Naive B cell (primary cell): ENCODE measurements around the gene KIF5A. TPM values are rescaled to one million over a fixed set of nuclear protein-coding genes. Genes with fewer than 3 reads are reported as not detected.
"Not testable (repeated sequence)": the region's sequence is repeated elsewhere in the genome, so short reads cannot be mapped to it uniquely, and the experiment has no call there.

ENCODE experiments used
- ATAC-seq, 2 donors: fragments of 150-1000 bp; cut with Tn5 transposase; 2 replicates each; pipeline ENCODE4 v1.10.0; 2021; ENCODE audit warnings: low read depth in 2 of 2, mild to moderate bottlenecking in 2 of 2, moderate library complexity in 2 of 2
- DNase-seq: peaks from one replicate; pipeline ENCODE4 v3.0.0; 2022
- H3K27ac Mint-ChIP-seq, 6 donors: one replicate each; pipeline ENCODE4 v1.8.0; 2020 to 2022; ENCODE audit warnings: mild to moderate bottlenecking in 6 of 6, mixed read lengths in 6 of 6, moderate library complexity in 5 of 6, inconsistent platforms in 2 of 6
- H3K27me3 Mint-ChIP-seq, 3 donors: one replicate each; pipeline ENCODE4 v1.8.0; 2021 to 2022; ENCODE audit warnings: mixed read lengths in 3 of 3, mild to moderate bottlenecking in 1 of 3
- H3K36me3 Mint-ChIP-seq, 2 donors: one replicate each; pipeline ENCODE4 v1.8.0; 2020 to 2022; ENCODE audit warnings: mixed read lengths in 2 of 2, inconsistent platforms in 1 of 2, mild to moderate bottlenecking in 1 of 2
- H3K4me1 Mint-ChIP-seq, 3 donors: one replicate each; pipeline ENCODE4 v1.8.0; 2020 to 2022; ENCODE audit warnings: mixed read lengths in 3 of 3, inconsistent platforms in 1 of 3, mild to moderate bottlenecking in 1 of 3, moderate library complexity in 1 of 3
- H3K4me3 Mint-ChIP-seq, 8 donors: one replicate each; pipeline ENCODE4 v1.8.0; 2020 to 2022; ENCODE audit warnings: mild to moderate bottlenecking in 8 of 8, mixed read lengths in 8 of 8, moderate library complexity in 8 of 8, inconsistent platforms in 2 of 8
- H3K9me3 Mint-ChIP-seq, 7 donors: one replicate each; pipeline ENCODE4 v1.8.0; 2020 to 2022; ENCODE audit warnings: mixed read lengths in 7 of 7, mild to moderate bottlenecking in 5 of 7, inconsistent platforms in 2 of 7, moderate library complexity in 1 of 7
- polyA plus RNA-seq, 6 donors: library from polyadenylated mRNA; unstranded; fragments of 300-500 nt; fragmentation: Illumina TruSeq; gene quantifications; one replicate each; pipeline ENCODE4 v1.2.3, GENCODE V29; 2021; ENCODE audit warnings: low read depth in 6 of 6

Gene KIF5A
- polyA plus RNA-seq, 6 donors from 2014 or later, result not detected

DNA sequence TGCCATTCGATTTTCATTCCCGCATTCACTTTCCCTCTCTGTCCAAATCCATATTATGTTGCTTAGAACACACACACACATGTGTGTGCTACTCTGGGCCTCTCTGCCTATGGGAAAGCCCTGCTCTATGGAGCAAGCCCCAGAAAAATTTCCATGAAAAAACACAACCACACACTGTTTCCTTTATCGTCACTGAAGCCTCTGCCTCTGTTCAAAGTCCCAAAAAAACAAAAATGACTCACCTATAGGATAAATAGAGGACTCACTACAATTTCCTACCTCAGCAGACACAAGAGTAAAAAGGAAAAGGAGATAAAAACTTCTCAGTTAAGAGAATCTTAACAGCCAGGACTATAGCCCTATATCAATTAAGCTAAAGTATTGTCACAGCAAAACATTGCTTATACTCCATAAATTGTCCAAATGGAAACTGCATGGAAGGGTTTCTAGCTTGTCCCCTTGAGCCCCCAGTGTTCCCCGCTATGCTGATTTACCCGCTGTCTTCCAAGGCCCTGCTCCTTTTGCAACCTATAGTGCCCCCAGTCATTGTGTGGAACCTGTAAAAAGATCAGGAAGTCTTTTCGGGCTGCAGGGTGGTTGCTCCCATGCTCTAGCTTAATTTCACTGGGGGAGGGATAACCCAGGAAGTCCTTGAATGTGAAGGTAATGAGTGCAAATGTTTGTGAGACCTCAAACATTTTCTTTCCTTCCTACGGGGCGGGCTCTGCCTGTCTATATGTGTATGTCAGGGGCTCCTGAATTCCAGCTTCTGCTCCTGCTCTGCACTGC, 30.0 kb downstream of the KIF5A start:
- no peaks in the 10 kb centered on the region for H3K9me3 Mint-ChIP-seq
- peak overlapping the region in 1 of 6 donors; percentile 51 for H3K27ac Mint-ChIP-seq
- no peaks in the 10 kb centered on the region for H3K36me3 Mint-ChIP-seq
- no peak overlapping the region for H3K4me3 Mint-ChIP-seq
- DNase-seq, result no peak
- H3K4me1 Mint-ChIP-seq, result peaks cover 4 to 6% (median 5%) of the 10 kb centered on the region in 3 donors
- peaks cover 33 to 63% (median 36%) of the 10 kb centered on the region in 3 donors for H3K27me3 Mint-ChIP-seq
- ATAC-seq, result no peak

DNA sequence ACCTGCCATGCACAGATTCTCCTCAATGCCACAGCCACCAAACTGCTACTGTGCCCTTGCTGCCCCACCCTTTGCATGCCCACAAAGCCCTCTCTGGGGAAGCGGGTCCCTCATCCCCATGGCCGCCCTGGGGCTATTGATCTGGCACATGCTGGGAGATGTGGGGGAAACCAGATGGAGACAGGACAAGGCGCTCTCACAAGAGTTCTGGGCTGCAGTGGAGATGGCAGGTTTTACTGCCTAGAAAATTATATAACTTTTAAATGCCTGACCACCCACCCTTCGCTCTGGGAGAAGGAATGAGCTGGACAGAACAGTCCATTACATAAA, 30.6 kb downstream of the KIF5A start:
- no peaks in the 10 kb centered on the region for H3K36me3 Mint-ChIP-seq
- peaks cover 4 to 6% (median 5%) of the 10 kb centered on the region in 3 donors for H3K4me1 Mint-ChIP-seq
- ATAC-seq (no peak), DNase-seq (no peak)
- H3K27ac Mint-ChIP-seq, result no peak overlapping the region
- no peaks in the 10 kb centered on the region for H3K9me3 Mint-ChIP-seq
- peaks cover 33 to 58% (median 33%) of the 10 kb centered on the region in 3 donors for H3K27me3 Mint-ChIP-seq
- H3K4me3 Mint-ChIP-seq, result no peak overlapping the region

DNA sequence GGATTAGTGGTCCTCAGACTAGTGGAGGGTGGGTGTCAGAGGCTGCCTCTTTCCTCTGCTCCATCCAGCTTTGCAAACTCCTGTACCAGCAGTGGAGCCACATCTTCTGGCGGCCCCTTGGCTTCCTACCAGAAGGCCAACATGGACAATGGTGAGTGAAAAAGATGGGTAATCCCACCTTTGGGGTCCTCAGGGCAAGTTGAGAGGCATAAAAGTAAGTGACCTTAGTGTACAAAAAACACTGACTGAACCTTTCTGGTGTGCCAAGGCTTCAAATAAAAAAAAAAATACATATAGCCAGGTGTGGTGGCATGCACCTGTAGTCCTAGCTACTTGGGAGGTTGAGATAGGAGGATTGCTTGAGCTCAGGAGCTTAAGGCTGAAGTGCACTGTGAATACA, 32.0 kb downstream of the KIF5A start:
- ATAC-seq (no peak), DNase-seq (no peak)
- peak overlapping the region in 1 of 6 donors; percentile 63 for H3K27ac Mint-ChIP-seq
- H3K36me3 Mint-ChIP-seq, result no peaks in the 10 kb centered on the region
- H3K27me3 Mint-ChIP-seq, result peaks cover 22 to 44% (median 28%) of the 10 kb centered on the region in 3 donors
- no peak overlapping the region for H3K4me3 Mint-ChIP-seq
- H3K9me3 Mint-ChIP-seq, result no peaks in the 10 kb centered on the region
- H3K4me1 Mint-ChIP-seq, result peaks cover 4 to 6% (median 5%) of the 10 kb centered on the region in 3 donors

DNA sequence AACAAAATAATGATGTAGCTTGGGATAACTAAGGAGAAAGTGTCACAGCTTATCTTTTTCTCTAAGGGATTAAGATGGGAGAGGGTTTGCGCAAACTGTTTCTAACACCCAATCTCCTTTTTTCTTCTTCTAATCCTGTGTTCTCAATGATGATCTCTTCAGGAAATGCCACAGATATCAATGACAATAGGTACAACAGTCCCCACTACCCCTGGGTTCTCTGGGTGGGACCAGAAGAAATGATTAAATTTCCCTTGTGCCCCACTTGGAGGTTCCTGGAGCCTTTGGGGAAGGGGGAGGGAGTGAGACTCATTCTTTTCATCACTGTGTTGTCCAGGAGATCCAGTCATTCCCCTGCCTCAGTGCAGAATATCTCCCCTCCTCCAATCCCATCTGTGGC, 32.6 kb downstream of the KIF5A start:
- H3K27me3 Mint-ChIP-seq, result peaks cover 20 to 42% (median 28%) of the 10 kb centered on the region in 3 donors
- H3K4me3 Mint-ChIP-seq, result no peak overlapping the region
- no peaks in the 10 kb centered on the region for H3K36me3 Mint-ChIP-seq
- DNase-seq (no peak), ATAC-seq (no peak)
- H3K9me3 Mint-ChIP-seq, result no peaks in the 10 kb centered on the region
- no peak overlapping the region for H3K27ac Mint-ChIP-seq
- H3K4me1 Mint-ChIP-seq, result peaks cover 4 to 6% (median 5%) of the 10 kb centered on the region in 3 donors

DNA sequence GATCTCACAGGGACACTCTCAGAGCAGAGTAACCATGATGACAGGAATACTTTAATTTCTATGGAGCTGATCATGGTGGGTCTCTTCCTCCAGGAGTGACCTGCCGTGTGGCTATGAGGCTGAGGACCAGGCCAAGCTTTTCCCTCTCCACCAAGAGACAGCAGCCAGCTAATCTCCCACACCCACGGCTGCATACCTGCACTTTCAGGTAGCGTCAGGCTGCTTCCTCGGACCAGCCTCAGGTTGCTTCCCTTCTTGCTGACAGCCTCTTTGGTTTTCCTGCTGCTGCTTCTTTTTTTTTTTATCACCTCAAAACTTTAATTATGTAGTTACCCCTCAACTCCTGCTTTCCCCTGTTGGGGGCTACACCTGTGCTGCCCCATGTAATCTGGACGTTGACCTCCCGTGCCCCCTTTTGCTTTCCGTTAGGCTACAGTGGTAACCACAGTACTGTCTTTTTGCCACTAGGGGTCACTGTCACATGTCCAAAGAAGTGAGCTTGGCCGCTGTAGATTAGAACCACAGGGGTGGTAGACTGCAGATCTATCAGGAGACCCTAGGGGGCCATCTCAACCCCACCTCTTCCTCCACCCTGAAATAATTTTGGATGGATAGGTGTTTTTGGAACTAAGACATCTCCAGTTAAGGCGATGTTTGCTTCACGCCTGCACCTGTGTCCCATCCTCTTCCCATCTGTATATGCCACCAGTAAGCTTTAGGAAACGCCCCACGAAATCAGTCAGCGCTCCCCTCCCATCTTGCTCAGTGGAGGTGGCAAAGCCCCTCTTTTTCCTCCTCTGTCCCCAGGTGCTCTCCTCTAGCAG, 33.4 kb downstream of the KIF5A start:
- ATAC-seq (peak; percentile 99 to 100), DNase-seq (peak; percentile 78)
- Mint-ChIP-seq H3K36me3 (no peaks in the 10 kb centered on the region), H3K27me3 (peaks cover 20 to 41% (median 28%) of the 10 kb centered on the region in 3 donors), H3K4me1 (peaks cover 4 to 6% (median 5%) of the 10 kb centered on the region in 3 donors), H3K9me3 (no peaks in the 10 kb centered on the region), H3K4me3 (peak overlapping the region in 2 of 8 donors; percentile 45 to 57), H3K27ac (peak overlapping the region in 2 of 6 donors; percentile 22 to 35)

DNA sequence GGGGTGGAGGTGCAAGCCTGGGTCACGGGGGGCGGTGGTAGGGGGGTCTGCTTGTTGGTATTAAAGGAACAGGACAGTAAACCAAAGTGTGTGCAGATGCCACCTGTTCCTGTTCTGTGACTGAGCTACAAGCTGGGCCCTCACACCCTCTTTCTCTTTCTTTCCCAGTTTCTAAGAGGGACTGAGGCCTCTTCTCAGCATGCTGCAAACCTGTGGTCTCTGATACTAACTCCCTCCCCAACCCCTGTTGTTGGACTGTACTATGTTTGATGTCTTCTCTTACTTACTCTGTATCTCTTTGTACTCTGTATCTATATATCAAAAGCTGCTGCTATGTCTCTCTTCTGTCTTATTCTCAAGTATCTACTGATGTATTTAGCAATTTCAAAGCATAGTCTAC, 34.2 kb downstream of the KIF5A start:
- Mint-ChIP-seq H3K4me3 (no peak overlapping the region), H3K27me3 (peaks cover 20 to 36% (median 28%) of the 10 kb centered on the region in 3 donors), H3K36me3 (no peaks in the 10 kb centered on the region), H3K27ac (no peak overlapping the region), H3K9me3 (no peaks in the 10 kb centered on the region), H3K4me1 (peaks cover 4 to 6% (median 5%) of the 10 kb centered on the region in 3 donors)
- DNase-seq (no peak), ATAC-seq (no peak)

DNA sequence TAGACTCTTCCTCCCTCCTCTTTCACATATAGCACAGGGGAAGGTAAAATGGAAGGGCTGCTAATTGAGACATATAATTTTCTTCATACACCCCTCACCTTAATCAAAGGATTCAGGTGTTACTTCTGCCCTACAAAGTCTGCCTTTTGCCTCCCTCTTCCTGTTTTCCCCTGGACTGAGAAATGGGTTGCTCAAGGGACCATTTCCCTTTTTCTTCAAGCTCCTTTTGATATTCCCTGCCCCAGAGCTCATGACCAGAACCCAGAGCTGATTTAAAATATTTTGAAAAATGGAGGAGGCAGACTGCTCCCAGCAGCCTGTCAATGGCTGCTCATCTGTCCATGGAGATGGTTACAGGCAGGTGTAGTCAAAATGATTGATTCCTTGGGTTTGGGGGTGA, 34.8 kb downstream of the KIF5A start:
- no peak overlapping the region for H3K4me3 Mint-ChIP-seq
- H3K36me3 Mint-ChIP-seq, result no peaks in the 10 kb centered on the region
- H3K9me3 Mint-ChIP-seq, result no peaks in the 10 kb centered on the region
- H3K27me3 Mint-ChIP-seq, result peaks cover 20 to 34% (median 28%) of the 10 kb centered on the region in 3 donors
- peak overlapping the region in 1 of 6 donors; percentile 76 for H3K27ac Mint-ChIP-seq
- peaks cover 4 to 6% (median 5%) of the 10 kb centered on the region in 3 donors for H3K4me1 Mint-ChIP-seq
- ATAC-seq (no peak), DNase-seq (no peak)

DNA sequence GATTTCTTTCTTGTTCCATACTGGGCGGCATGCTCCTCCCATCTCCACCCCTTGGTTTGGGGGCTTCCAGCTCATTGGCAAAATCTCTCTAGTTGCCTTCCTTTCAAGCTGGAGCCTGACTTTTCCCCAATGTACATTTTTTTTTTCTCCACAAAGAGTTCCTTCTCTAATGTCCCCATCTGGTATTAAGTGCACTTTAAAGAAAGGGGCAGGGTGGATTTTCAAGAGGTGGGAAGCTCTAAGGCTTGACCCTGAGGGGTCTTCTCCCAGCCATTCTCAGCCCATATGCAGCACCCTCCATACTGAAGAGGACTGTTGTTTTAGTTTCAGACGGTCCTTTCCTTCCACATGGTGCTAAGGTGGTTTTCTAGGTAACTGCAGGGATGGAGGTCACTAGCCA, 35.3 kb downstream of the KIF5A start:
- peaks cover 4 to 6% (median 6%) of the 10 kb centered on the region in 3 donors for H3K4me1 Mint-ChIP-seq
- H3K4me3 Mint-ChIP-seq, result no peak overlapping the region
- H3K27ac Mint-ChIP-seq, result no peak overlapping the region
- H3K27me3 Mint-ChIP-seq, result peaks cover 20 to 29% (median 28%) of the 10 kb centered on the region in 3 donors
- no peak for DNase-seq
- no peaks in the 10 kb centered on the region for H3K9me3 Mint-ChIP-seq
- no peak for ATAC-seq
- no peaks in the 10 kb centered on the region for H3K36me3 Mint-ChIP-seq

DNA sequence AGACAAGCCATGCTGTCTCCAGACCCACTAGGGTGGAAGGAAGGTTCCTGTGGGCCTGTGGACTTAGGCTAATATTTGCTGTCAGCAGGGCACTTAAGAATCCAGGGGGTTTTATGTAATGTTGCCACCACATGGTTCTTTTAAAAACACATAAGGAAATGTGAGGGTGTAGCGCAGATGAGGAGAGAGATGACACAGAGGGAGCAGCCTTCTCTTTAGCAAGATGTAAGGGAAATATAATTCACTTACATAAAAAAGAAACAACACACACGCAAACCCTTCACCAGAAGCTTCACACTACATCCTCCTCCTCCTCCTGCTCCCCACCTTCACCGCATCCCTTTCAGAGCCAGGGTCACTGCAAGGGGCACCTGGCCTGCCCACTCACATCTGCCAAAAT, 36.3 kb downstream of the KIF5A start:
- no peaks in the 10 kb centered on the region for H3K36me3 Mint-ChIP-seq
- DNase-seq (no peak), ATAC-seq (no peak)
- H3K9me3 Mint-ChIP-seq, result no peaks in the 10 kb centered on the region
- no peak overlapping the region for H3K27ac Mint-ChIP-seq
- H3K27me3 Mint-ChIP-seq, result peaks cover 17 to 19% (median 19%) of the 10 kb centered on the region in 3 donors
- H3K4me1 Mint-ChIP-seq, result peaks cover 10 to 13% (median 12%) of the 10 kb centered on the region in 3 donors
- no peak overlapping the region for H3K4me3 Mint-ChIP-seq

DNA sequence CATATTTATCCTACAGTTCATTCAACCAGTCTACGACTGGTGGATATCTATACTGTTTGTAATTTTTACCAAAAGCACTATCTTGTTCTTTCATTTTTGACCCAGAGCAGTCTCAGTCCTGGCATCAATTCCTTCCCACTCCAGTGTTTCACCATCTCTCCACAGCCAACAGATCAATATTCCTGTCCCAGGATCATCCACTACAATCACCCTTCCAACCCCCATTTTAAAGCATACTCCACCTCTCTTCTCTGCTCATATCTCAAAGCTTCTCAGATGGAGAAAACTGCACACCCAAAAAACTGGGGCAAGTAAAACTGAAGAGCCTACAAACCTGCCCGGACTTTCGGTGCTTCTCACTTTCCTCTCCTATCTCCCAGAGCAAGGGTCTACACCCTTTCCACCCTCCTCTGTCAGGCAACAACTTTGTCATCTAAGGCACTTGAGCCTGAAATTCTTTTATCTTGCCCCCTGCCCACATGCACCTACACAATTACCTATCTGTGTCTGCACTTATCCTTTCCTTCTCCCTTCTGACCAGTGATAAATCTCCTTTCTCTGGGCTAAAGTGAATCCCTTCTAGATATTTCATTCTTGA, 37.1 kb downstream of the KIF5A start:
- H3K36me3 Mint-ChIP-seq, result no peaks in the 10 kb centered on the region
- H3K9me3 Mint-ChIP-seq, result no peaks in the 10 kb centered on the region
- H3K27ac Mint-ChIP-seq, result no peak overlapping the region
- DNase-seq (no peak), ATAC-seq (no peak)
- H3K4me1 Mint-ChIP-seq, result peaks cover 16 to 19% (median 19%) of the 10 kb centered on the region in 3 donors
- H3K27me3 Mint-ChIP-seq, result peaks cover 11 to 17% (median 12%) of the 10 kb centered on the region in 3 donors
- H3K4me3 Mint-ChIP-seq, result no peak overlapping the region

DNA sequence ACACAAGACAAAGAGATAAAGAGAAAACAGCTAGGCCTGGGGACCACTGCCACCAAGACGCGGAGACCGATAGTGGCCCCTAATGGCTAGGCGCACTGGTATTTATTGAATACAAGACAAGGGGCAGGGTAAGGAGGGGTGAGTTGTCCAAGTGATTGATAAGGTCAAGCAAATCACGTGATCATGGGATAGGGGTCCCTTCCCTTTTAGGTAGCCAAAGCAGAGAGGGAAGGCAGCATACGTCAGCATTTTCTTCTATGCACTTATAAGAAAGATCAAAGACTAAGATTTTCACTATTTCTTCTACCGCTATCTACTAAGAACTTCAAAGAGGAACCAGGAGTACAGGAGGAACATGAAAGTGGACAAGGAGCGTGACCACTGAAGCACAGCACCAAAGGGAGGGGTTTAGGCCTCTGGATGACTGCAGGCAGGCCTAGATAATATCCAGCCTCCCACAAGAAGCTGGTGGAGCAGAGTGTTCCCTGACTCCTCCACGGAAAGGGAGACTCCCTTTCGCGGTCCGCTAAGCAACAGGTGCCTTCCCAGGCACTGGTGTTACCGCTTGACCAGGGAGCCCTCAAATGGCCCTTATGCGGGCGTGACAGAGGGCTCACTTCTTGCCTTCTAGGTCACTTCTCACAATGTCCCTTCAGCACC, 39.2 kb downstream of the KIF5A start:
- not testable (repeated sequence) for DNase-seq, H3K36me3 Mint-ChIP-seq, H3K27ac Mint-ChIP-seq, H3K9me3 Mint-ChIP-seq, ATAC-seq, H3K27me3 Mint-ChIP-seq
- Mint-ChIP-seq H3K4me1 (peaks cover 18 to 23% (median 21%) of the 10 kb centered on the region in 3 donors), H3K4me3 (peak overlapping the region in 2 of 8 donors; percentile 55 to 85)

DNA sequence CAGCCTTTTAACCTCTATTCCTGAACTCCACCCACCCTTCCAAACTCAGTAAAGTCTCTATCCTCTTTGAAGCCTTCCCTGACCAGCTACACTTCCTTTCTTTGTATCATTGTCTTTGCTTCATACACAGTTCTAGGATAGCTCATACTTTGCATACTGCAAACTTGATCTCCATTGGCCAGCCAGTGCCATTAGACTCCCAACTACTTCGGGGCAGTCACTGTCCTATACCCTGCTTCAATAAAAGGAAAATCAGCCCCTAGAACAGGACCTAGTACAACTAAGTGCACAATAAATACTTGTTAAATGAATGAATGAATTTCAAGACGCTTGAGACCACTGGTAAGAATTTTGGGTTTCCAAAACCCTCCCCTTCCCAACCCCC, 40.6 kb downstream of the KIF5A start:
- H3K27ac Mint-ChIP-seq, result peak overlapping the region; percentile 10 to 91 (median 78)
- peak overlapping the region; percentile 84 to 95 (median 90) for H3K4me3 Mint-ChIP-seq
- no peak for ATAC-seq
- no peak for DNase-seq
- H3K9me3 Mint-ChIP-seq, result no peaks in the 10 kb centered on the region
- no peaks in the 10 kb centered on the region for H3K27me3 Mint-ChIP-seq
- peaks cover 0 to 6% of the 10 kb centered on the region in 2 donors for H3K36me3 Mint-ChIP-seq
- H3K4me1 Mint-ChIP-seq, result peaks cover 18 to 23% (median 21%) of the 10 kb centered on the region in 3 donors
